GM06990 (cell line): ENCODE data around the gene PTPRQ.
A peak's percentile ranks its signal among the peaks of the same experiment; 100 is the strongest.

ENCODE experiments used
- DNase-seq: peaks from one replicate; pipeline ENCODE4 v3.0.0-alpha.2; 2011; ENCODE audit not compliant: insufficient read length; ENCODE audit errors: extremely low read depth
- H3K27me3 ChIP-seq: replicated peaks from 2 replicates; pipeline ENCODE4 v1.6.0; 2011; ENCODE audit warnings: low read length; ENCODE audit not compliant: control insufficient read depth, insufficient read depth
- H3K36me3 ChIP-seq: 2 replicates; pipeline ENCODE4 v1.5.1; 2011; ENCODE audit warnings: low read length; ENCODE audit not compliant: control insufficient read depth, insufficient read depth
- H3K4me3 ChIP-seq: replicated peaks from 2 replicates; pipeline ENCODE4 v1.5.1; 2011; ENCODE audit warnings: low read depth, mild to moderate bottlenecking, control low read depth, low read length
- CTCF ChIP-seq: IDR thresholded peaks from 2 replicates; pipeline ENCODE4 v1.5.1; 2011; ENCODE audit warnings: low read length, control low read depth, mild to moderate bottlenecking, inconsistent platforms; ENCODE audit not compliant: insufficient read depth, poor library complexity, severe bottlenecking

The PTPRQ gene

GRCh38 chr12:80698847-80699542, 255.0 kb downstream of the PTPRQ start:
- DNase-seq: no peak
- Histone ChIP-seq H3K36me3 (no peaks in the 10 kb centered on the region), H3K27me3 (no peaks in the 10 kb centered on the region), H3K4me3 (no peak overlapping the region)
- TF ChIP-seq CTCF: no peak

- no peak for TF ChIP-seq CTCF
- DNase-seq: no peak
- Histone ChIP-seq H3K4me3 (no peak overlapping the region), H3K27me3 (no peaks in the 10 kb centered on the region), H3K36me3 (no peaks in the 10 kb centered on the region)
Observed at GRCh38 chr12:80700327-80700726, 256.3 kb downstream of the PTPRQ start.

- no peaks in the 10 kb centered on the region for H3K36me3 ChIP-seq
- no peaks in the 10 kb centered on the region for H3K27me3 ChIP-seq
- DNase-seq: no peak
- H3K4me3 ChIP-seq: no peak overlapping the region
- no peak for TF ChIP-seq CTCF
Observed at GRCh38 chr12:80701388-80701787, 257.4 kb downstream of the PTPRQ start.

GRCh38 chr12:80702889-80703805, 259.1 kb downstream of the PTPRQ start:
- TF ChIP-seq CTCF: no peak
- peak overlapping the region; percentile 62 for H3K4me3 ChIP-seq
- peak; percentile 52 for DNase-seq

GRCh38 chr12:80704420-80704819, 260.4 kb downstream of the PTPRQ start:
- Histone ChIP-seq H3K27me3 (no peaks in the 10 kb centered on the region), H3K36me3 (no peaks in the 10 kb centered on the region), H3K4me3 (no peak overlapping the region)
- no peak for DNase-seq
- TF ChIP-seq CTCF: no peak

More at GRCh38 chr12:80702889-80703805, 259.1 kb downstream of the PTPRQ start:
- Histone ChIP-seq H3K27me3 (no peaks in the 10 kb centered on the region), H3K36me3 (no peaks in the 10 kb centered on the region)
